ENCODE data around the gene ARF1.
A peak's percentile ranks its signal among the peaks of the same experiment; 100 is the strongest.

The ARF1 gene

DNA sequence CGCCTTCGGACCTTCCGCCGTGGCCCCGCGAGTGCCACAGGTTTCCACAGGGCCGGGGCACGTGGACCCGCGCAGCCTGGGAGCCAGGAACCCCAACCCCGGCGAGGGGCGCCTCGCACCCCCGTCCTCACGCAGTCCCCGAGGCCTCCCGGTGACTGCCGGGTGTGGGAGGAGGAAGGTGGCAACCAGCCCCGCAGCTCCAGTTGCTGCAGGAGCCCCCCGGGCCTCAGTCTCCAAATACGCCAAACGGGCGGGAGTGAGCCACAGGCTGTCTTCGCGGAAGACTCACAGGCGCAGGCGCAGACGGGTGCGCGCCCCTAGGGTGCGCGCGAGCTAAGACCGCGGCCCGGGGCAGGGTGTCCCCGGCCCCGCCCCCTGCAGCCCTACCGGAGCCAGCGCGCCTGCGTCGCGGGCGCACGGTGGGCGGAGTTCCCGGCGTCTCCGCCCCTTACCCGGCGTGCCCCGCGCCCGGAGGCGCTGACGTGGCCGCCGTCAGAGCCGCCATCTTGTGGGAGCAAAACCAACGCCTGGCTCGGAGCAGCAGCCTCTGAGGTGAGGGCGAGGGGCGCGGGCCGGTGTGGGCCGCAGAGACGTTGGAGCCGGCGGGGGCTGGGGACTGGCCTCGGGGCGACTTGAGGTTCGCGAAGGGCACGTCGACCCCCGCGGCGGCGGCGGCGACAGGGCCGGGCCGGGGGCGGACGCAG, at the start of gene ARF1:
TSS of gene ARF1 (plus strand) at position 495 of the 704 bp plus-strand sequence. CDS start 14,407 bp downstream, outside the sequence.
- Mint-ChIP-seq H3K4me1 (peaks cover 36 to 71% of the 10 kb centered on the region in 2 donors), H3K4me3 (peak within 1 kb of the TSS; percentile 94 to 96), H3K27ac (peak within 1 kb of the TSS; percentile 97), H3K9me3 (no peaks in the 10 kb centered on the region), H3K27me3 (no peaks in the 10 kb centered on the region), H3K36me3 (peaks cover 6 to 40% of the 10 kb centered on the region in 2 donors)
- ATAC-seq (replicated peaks) (peak; percentile 86), DNase-seq (peak; percentile 91)

DNA sequence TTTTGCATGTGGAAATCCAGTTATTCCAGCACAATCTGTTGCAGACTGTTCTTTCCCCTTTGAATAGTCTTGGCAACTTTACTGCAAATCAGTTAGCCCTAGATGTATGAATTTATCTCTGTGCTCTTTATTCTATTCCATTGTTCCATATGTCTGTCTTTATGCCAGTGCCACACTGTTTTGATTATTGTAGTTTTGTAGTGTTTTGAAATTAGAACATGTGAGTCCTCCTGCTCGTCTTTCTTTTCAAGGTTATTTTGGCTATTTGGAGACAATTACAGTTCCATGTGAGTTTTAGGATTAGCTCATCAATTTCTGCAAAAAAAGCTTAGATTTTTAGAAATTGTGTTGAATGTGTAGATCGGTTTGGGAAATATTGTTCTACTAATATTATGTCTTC, 49.1 kb upstream of the ARF1 start:
- H3K36me3 Mint-ChIP-seq = peaks cover 0 to 3% of the 10 kb centered on the region in 2 donors
- H3K27ac Mint-ChIP-seq = no peak overlapping the region
- peaks cover 50 to 65% of the 10 kb centered on the region in 2 donors for H3K27me3 Mint-ChIP-seq
- ATAC-seq (replicated peaks) = no peak
- peaks cover 6 to 16% of the 10 kb centered on the region in 2 donors for H3K4me1 Mint-ChIP-seq
- H3K9me3 Mint-ChIP-seq = peaks cover 4 to 6% of the 10 kb centered on the region in 2 donors
- DNase-seq = no peak
- no peak overlapping the region for H3K4me3 Mint-ChIP-seq

DNA sequence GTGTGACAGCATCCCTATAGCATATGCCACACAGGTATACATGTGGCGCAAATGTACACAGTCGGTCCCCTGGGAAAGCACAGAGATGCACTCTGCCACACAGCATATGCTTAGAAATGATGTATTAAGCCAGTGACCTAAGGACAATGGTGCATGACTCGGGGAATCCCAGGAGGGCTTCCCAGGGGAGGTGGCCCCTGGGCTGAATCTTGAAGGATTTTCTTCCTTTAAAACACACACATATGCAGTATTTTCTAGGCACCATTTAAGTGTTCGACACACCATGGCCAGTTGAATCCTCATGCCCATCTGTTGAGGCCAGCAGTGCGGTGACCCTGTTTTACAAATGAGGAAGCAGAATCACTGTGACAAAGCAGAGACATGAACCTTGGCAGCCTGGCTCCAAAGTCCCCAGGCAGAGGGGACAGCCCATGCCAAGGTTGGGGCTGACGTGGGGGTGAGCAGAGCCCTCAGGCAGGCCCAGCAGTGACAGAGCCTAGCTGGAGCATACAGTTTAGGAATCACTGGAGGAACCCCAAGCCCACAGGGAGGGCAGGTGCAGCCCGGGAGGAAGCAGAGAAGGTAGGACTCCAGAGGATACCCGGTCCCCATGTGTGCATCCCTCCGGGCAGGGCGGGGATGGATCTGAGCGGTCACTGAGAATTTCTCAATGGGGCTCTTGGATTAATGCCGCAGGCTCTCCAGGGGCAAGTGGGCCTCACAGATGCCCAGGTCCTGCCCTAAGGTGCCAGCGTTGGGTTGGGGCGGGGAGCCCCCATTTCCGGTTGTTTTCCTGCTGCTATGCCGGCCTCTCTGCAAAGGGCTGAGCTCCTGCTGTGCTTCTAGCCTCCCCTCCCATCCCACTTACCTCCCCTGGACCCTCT, 47.3 kb upstream of the ARF1 start:
- DNase-seq (no peak), ATAC-seq (replicated peaks) (peak in 1 of 2 donors; percentile 21)
- Mint-ChIP-seq H3K4me1 (peaks cover 6 to 16% of the 10 kb centered on the region in 2 donors), H3K27me3 (peaks cover 55 to 78% of the 10 kb centered on the region in 2 donors), H3K9me3 (peaks cover 4 to 6% of the 10 kb centered on the region in 2 donors), H3K27ac (no peak overlapping the region), H3K36me3 (peaks cover 0 to 3% of the 10 kb centered on the region in 2 donors), H3K4me3 (no peak overlapping the region)

DNA sequence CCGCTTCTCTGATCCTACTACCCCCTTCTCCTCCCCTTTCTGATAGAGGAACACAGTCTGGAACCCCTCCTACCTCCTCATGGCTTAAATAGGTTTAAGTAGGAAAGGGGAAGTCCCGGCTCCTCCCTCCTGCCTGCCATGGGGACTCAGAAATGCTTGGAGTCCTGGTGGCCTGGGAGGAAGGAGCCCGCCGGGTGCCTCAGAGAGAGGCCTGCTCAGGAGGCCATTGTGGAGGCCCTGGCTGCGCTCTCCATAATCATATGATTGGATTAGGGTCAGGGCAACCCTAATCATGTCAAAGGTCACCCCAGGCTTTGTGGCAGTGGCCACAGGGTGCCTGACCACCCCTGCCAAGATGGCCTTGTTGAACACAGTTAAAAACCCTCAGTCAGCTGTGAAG, 46.7 kb upstream of the ARF1 start:
- Mint-ChIP-seq H3K4me1 (peaks cover 6 to 16% of the 10 kb centered on the region in 2 donors), H3K9me3 (peaks cover 4 to 6% of the 10 kb centered on the region in 2 donors), H3K4me3 (no peak overlapping the region), H3K36me3 (peaks cover 0 to 3% of the 10 kb centered on the region in 2 donors), H3K27ac (no peak overlapping the region), H3K27me3 (peaks cover 53 to 78% of the 10 kb centered on the region in 2 donors)
- DNase-seq (no peak), ATAC-seq (replicated peaks) (no peak)

DNA sequence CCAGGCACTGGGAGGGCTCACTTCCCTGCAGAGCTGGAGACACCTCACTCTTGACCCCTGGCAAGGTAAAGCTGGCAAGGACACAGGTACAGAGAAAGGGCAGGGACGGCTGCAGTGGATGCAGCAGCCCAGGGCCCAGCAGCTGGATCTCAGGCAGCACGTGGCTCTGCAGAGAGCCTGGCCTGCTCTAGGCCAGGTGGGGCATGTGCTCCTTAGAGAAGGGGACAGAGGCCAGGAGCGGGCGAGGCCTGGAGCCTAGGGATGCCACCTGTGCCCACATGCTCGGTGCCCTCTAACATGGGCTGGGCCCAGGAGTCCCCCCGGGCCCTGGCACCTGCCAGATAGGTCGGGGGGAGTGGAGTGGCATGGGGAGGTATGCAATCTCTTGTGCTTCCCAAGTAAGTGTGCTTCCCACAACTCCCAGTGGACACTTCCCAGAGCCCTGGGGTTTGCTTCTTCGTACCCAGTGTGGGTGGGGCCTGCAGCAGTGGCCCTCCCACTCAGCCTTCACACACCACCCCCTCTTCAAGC, 45.7 kb upstream of the ARF1 start:
- peaks cover 6 to 16% of the 10 kb centered on the region in 2 donors for H3K4me1 Mint-ChIP-seq

DNA sequence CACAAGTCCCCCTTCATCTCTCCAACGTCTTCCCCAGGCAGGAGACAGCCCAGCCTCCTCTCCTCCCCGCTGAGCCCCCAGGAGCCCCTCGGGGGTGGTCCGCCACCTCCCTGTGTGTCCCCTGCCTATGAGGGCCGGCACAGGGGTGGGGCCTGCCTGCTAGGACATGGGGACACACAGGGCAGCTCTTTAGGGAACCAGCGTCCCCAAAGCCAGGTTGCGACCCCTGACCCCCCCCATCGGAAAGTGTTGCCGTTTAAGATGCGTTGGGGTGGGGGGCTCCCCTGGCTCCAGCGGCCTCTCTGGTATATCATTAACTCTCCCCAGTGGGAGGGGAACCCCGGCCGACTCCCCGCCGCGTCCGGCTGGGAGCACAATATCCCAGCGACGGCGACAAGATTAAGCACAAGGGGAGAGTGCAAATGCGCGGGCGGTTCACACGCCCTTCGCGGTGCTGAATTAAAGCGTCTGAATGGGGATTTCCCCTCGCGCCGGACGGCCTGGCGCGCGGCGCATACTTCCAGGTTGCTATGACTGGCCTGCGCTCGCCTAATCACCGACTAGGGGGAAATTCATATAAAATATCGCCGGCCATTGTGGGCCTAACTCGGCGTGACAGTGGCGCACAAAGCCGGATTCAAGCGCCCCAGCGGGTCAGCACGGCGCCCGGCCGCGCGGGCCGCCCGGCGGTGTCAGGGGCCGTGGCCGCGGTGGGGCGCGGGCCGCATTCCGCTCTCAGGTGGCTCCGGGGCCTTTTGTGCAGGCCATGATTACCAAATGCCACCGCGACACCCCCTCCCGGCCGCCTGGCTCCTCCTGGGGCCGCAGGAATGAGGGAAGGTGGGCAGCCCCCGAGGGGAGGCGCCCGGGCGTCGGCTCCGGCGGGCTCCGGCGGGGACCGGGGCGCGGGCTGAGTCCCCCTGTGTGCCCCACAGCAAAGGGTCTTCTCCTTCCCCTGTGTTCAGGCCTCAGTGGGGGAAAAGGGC, 44.8 kb upstream of the ARF1 start:
- H3K27ac Mint-ChIP-seq = no peak overlapping the region
- peaks cover 4 to 5% of the 10 kb centered on the region in 2 donors for H3K9me3 Mint-ChIP-seq
- ATAC-seq (replicated peaks) (peak; percentile 98), DNase-seq (peak; percentile 71)
- peaks cover 0 to 3% of the 10 kb centered on the region in 2 donors for H3K36me3 Mint-ChIP-seq
- peaks cover 6 to 16% of the 10 kb centered on the region in 2 donors for H3K4me1 Mint-ChIP-seq
- H3K4me3 Mint-ChIP-seq = peak overlapping the region; percentile 26 to 58
- peaks cover 41 to 67% of the 10 kb centered on the region in 2 donors for H3K27me3 Mint-ChIP-seq

More for the DNA sequence above, 45.7 kb upstream of the ARF1 start:
- H3K27me3 Mint-ChIP-seq = peaks cover 44 to 69% of the 10 kb centered on the region in 2 donors
- H3K27ac Mint-ChIP-seq = no peak overlapping the region
- no peak overlapping the region for H3K4me3 Mint-ChIP-seq
- ATAC-seq (replicated peaks) (no peak), DNase-seq (no peak)
- H3K36me3 Mint-ChIP-seq = peaks cover 0 to 3% of the 10 kb centered on the region in 2 donors
- peaks cover 4 to 6% of the 10 kb centered on the region in 2 donors for H3K9me3 Mint-ChIP-seq

DNA sequence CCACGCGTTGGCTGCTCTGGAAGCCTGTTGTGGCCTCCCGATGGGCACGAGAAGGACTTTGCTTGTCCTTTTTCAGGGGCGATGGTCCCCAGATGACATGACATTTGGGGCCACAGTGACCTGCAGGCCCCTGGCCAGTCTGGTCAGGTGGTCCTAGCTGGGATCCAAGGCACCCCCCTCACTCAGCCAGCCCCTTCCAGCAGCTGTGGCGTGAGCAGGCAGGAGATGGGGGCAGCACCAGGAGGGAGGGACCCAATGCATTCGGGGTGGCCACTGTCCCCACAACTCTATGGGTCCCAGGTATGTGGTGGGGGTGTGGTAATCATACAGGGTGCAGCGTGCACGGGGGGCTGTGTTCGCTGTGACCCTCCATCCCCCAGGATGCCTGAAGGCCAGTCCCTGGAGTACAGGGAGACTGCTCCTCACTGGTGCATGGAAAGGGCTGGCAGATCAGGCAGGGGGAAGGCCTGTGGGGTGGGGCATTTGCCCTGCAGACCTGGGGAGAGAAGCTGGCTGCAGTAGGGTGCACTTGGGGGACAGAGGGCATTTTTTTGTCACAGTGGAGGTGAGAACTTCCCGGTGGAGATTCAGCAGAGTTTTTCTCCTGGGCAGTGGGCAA, 44.0 kb upstream of the ARF1 start:
- ATAC-seq (replicated peaks) = no peak
- Mint-ChIP-seq H3K4me1 (peaks cover 6 to 16% of the 10 kb centered on the region in 2 donors), H3K27ac (no peak overlapping the region), H3K9me3 (peaks cover under 1% of the 10 kb centered on the region in 2 donors), H3K4me3 (no peak overlapping the region), H3K27me3 (peaks cover 33 to 59% of the 10 kb centered on the region in 2 donors), H3K36me3 (peaks cover 0 to under 1% of the 10 kb centered on the region in 2 donors)
- no peak for DNase-seq

DNA sequence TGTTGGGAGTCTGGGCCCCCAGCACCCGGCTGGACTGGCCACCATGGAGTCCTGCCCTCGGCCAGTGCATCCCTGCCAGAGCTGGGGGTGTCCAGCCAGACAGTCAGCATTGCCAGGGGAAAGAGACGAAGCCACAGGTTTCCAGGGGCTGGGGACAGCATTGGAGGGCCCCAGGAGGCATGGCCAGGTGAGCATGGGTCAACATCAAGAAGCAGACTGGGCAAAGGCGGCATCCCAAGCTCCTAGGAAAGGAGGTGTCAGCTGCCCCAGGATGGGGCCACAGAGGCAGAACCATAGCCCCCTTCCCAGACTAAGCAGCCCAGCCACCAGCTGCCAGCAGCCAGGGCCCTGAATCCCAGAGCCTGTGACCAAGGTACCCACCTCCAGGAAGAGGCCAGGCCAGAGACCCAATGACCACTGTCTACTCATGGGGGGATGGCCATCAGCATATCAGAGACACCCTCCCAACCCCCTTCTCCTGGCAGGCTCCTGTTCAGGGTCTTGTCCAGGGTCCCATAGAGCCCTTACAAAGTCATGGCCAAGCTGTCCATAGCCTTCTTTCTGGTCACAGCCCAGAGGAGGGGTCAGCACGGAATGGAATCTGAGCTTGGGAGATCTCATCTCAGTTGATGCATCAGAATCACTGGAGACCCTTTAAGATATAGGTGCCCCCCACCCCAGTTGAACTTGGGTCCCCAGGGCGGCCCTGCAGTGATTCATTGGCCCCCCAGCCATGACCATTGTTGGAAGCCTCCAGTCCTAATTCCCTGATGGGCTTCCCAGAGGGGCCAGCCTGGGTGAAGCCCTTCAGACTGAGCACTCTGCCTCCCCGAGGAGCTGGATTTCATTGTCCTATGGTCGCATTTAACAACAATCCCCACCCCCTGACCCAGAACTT, 43.3 kb upstream of the ARF1 start:
- H3K36me3 Mint-ChIP-seq = no peaks in the 10 kb centered on the region
- DNase-seq (no peak), ATAC-seq (replicated peaks) (no peak)
- H3K27me3 Mint-ChIP-seq = peaks cover 28 to 52% of the 10 kb centered on the region in 2 donors
- no peak overlapping the region for H3K27ac Mint-ChIP-seq
- H3K4me3 Mint-ChIP-seq = no peak overlapping the region
- no peaks in the 10 kb centered on the region for H3K9me3 Mint-ChIP-seq
- H3K4me1 Mint-ChIP-seq = peaks cover 6 to 16% of the 10 kb centered on the region in 2 donors

DNA sequence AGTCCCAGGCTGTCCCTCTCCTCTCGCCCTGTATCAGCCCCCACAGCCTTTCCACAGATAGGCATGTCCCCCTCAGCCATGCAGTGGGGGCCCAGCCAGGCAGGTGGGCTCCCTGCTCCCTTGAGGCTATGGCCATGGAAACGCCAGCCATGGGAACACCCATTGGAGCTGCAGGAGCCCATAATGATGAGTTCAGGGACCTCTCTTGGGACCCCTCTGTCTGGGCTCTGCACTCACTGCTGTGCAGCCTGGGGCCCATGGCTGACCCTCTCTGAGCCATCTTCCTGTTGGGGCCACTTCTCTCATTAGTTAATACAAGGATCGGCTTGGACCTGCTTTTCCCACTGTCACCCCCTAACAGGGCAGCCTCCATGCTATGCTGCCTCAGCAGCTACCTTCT, 42.5 kb upstream of the ARF1 start:
- Mint-ChIP-seq H3K27me3 (peaks cover 26 to 47% of the 10 kb centered on the region in 2 donors), H3K4me3 (no peak overlapping the region)
- no peak for ATAC-seq (replicated peaks)

DNA sequence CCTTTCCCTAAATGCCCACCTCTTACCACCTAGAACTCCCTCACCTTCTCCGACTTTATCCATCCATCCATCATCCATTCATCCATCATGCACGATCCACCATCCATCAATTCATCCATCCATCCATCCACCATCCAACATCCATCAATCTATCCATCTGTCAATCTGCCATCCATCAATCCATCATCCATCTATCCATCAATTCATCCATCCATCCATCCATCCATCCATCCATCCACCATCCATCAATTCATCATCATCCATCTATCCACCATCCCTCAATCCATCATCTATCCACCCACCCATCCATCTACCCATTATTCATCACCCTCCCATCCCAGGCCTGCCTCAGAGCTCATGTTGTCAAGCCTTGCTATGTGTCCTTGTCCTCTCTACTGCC, 41.2 kb upstream of the ARF1 start:
- H3K4me3 Mint-ChIP-seq = no peak overlapping the region
- peaks cover 20 to 33% of the 10 kb centered on the region in 2 donors for H3K27me3 Mint-ChIP-seq
- no peak for DNase-seq
- H3K9me3 Mint-ChIP-seq = peaks cover 2 to 3% of the 10 kb centered on the region in 2 donors
- H3K27ac Mint-ChIP-seq = no peak overlapping the region
- peaks cover 0 to 5% of the 10 kb centered on the region in 2 donors for H3K4me1 Mint-ChIP-seq
- no peak for ATAC-seq (replicated peaks)
- no peaks in the 10 kb centered on the region for H3K36me3 Mint-ChIP-seq

More for the DNA sequence above, 42.5 kb upstream of the ARF1 start:
- Mint-ChIP-seq H3K27ac (no peak overlapping the region), H3K9me3 (no peaks in the 10 kb centered on the region), H3K36me3 (no peaks in the 10 kb centered on the region), H3K4me1 (peaks cover 6 to 15% of the 10 kb centered on the region in 2 donors)
- DNase-seq = no peak

DNA sequence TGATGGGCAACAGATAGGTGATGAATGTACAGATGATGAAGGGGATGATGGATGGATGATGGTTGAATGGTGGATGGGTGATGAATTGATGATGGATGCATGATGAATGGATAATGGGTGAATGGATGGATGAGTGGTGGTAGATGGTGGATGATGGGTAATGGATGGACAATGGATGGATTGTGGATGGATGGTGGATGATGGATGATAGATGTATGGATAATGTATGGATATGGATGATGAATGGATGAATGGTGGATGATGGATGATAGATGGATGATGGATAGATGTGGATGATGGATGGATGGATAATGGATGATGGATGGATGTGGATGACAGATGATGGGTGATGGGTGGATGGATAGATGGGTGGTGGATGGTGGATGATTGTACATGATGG, 40.0 kb upstream of the ARF1 start:
- DNase-seq = no peak
- peaks cover 19 to 21% of the 10 kb centered on the region in 2 donors for H3K27me3 Mint-ChIP-seq
- ATAC-seq (replicated peaks) = no peak
- peaks cover 5% of the 10 kb centered on the region in 2 donors for H3K9me3 Mint-ChIP-seq
- H3K36me3 Mint-ChIP-seq = no peaks in the 10 kb centered on the region
- no peak overlapping the region for H3K27ac Mint-ChIP-seq
- H3K4me3 Mint-ChIP-seq = no peak overlapping the region
- H3K4me1 Mint-ChIP-seq = peaks cover 0 to 3% of the 10 kb centered on the region in 2 donors

DNA sequence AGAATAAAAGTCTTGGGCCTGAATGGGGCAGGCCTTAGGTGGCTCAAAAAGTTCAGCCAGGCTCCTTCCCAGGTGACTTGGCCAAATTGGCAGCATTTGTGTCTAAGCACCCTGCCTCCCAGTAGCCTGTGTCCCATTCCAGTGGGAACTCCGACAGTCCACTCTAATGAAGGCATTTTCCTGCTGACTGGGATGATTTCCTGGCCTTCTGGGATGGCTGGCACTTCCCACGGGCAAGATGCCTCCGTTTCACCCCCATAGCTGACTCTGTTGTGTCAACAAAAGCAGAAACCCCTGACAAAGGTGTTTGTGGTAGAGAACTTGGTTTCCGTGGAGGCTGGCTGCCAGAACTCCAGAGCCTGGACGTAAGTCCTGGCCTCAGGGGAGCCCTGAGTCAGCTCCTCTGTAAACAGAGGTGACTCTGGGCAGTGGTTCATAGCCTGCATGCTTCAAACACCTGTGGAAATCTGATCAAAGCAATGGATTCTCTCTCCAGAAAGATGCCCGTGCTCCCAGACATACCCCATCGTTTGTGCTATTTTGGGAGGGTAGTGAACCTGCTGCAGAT, 39.1 kb upstream of the ARF1 start:
- no peaks in the 10 kb centered on the region for H3K36me3 Mint-ChIP-seq
- H3K27me3 Mint-ChIP-seq = peaks cover 18 to 19% of the 10 kb centered on the region in 2 donors
- H3K4me3 Mint-ChIP-seq = no peak overlapping the region
- no peaks in the 10 kb centered on the region for H3K4me1 Mint-ChIP-seq
- H3K9me3 Mint-ChIP-seq = peaks cover 5% of the 10 kb centered on the region in 2 donors
- ATAC-seq (replicated peaks) (no peak), DNase-seq (no peak)
- no peak overlapping the region for H3K27ac Mint-ChIP-seq
